HepG2 (cell line): ENCODE data around the gene KRCC1. TPM values are rescaled to one million over a fixed set of nuclear protein-coding genes. Genes with fewer than 3 reads are reported as not detected.

Experiments used
- ATAC-seq: fragments of 200-7000 bp; cut with Tn5 transposase; 3 replicates; pipeline ENCODE4 v1.9.1; 2020; ENCODE audit warnings: mild to moderate bottlenecking, moderate library complexity
- BruUV-seq: library from RNA; stranded (reverse); fragments of 400-500 nt; replicated peaks from 2 replicates; lab custom pipeline; 2021; lab: Mats Ljungman, UMichigan
- CTCF ChIA-PET: fragments of 300-600 bp; formaldehyde crosslinking; extraction: SDS; loops from one replicate; lab custom pipeline; 2021; ENCODE audit warnings: low total read pairs, inconsistent platforms, low intra/inter-chr PET ratio; lab: Yijun Ruan, JAX
- POLR2A ChIA-PET: fragments of 350-600 bp; sonication (Branson Sonifier 250); formaldehyde crosslinking; loops from one replicate; lab custom pipeline; 2020; ENCODE audit warnings: antibody characterized with exemption, inconsistent platforms; lab: Yijun Ruan, JAX
- DNase-seq: peaks from one replicate; pipeline ENCODE4 v3.0.0-alpha.2; 2015; ENCODE audit warnings: low spot score
- FAIRE-seq: peaks from 3 replicates; lab custom pipeline; 2011; peaks lifted over from hg19 to GRCh38; lab: Jason Lieb, UNC
- H2AFZ ChIP-seq: one replicate; pipeline ENCODE4 v1.6.1; 2011; ENCODE audit warnings: low read length, inconsistent platforms
- H3K27ac ChIP-seq: fragments of 300-600 bp; 3 replicates; pipeline ENCODE4 v1.8.0; 2011; ENCODE audit warnings: mixed run types, mild to moderate bottlenecking, mixed read lengths, low read length, inconsistent platforms; ENCODE audit not compliant: insufficient read depth; ENCODE audit errors: extremely low read length
- H3K27me3 ChIP-seq, 2 experiments: fragments of 200-600 bp in 1 of 2; 2 replicates in 1 of 2; 3 replicates in 1 of 2; pipeline versions ENCODE4 v1.6.0 to v1.8.0; 2011; ENCODE audit warnings: low read length in 2 of 2, mild to moderate bottlenecking in 2 of 2, moderate library complexity in 2 of 2, inconsistent platforms in 1 of 2; ENCODE audit not compliant: insufficient read depth in 2 of 2, control insufficient read depth in 1 of 2
- H3K36me3 ChIP-seq, 2 experiments: fragments of 200-600 bp in 1 of 2; replicated peaks in 1 of 2; 2 replicates in 1 of 2; 3 replicates in 1 of 2; pipeline versions ENCODE4 v1.5.1 to v1.8.0; 2011; ENCODE audit warnings: low read length in 2 of 2, inconsistent platforms in 1 of 2; ENCODE audit not compliant: insufficient read depth in 2 of 2, control insufficient read depth in 1 of 2
- H3K4me1 ChIP-seq: 2 replicates; pipeline ENCODE4 v1.5.1; 2012; ENCODE audit warnings: low read length, inconsistent platforms; ENCODE audit not compliant: insufficient read depth
- H3K4me2 ChIP-seq: 2 replicates; pipeline ENCODE4 v1.6.0; 2011; ENCODE audit warnings: low read depth, low read length, inconsistent platforms
- H3K4me3 ChIP-seq, 3 experiments: fragments of 200-600 bp in 1 of 3; sonication (generic), shearing (Covaris generic) in 1 of 3; replicated peaks in 1 of 3; 2 replicates each; pipeline ENCODE4 v1.5.1; 2011 to 2016; ENCODE audit warnings: low read length in 3 of 3, inconsistent platforms in 2 of 3, low read depth in 2 of 3, mild to moderate bottlenecking in 2 of 3, control low read depth in 1 of 3, mixed read lengths in 1 of 3; ENCODE audit not compliant: insufficient read depth in 1 of 3
- H3K79me2 ChIP-seq: one replicate; pipeline ENCODE4 v1.6.1; 2011; ENCODE audit warnings: low read length, inconsistent platforms; ENCODE audit not compliant: insufficient read depth
- H3K9ac ChIP-seq: 2 replicates; pipeline ENCODE4 v1.6.0; 2011; ENCODE audit warnings: mild to moderate bottlenecking, low read depth, low read length, inconsistent platforms; ENCODE audit not compliant: insufficient read depth
- H3K9me3 ChIP-seq: 2 replicates; pipeline ENCODE4 v1.5.1; 2012; ENCODE audit warnings: mild to moderate bottlenecking, low read length
- H4K20me1 ChIP-seq: 2 replicates; pipeline ENCODE4 v1.6.0; 2011; ENCODE audit warnings: inconsistent platforms, mild to moderate bottlenecking, low read length, moderate library complexity; ENCODE audit not compliant: insufficient read depth
- CHD2 ChIP-seq: IDR thresholded peaks from 2 replicates; pipeline ENCODE4 v1.6.1; 2011; ENCODE audit warnings: low read depth, low read length, improper control_type of control experiment
- DZIP1 ChIP-seq: sonication (generic); formaldehyde crosslinking; IDR thresholded peaks from 2 replicates; pipeline ENCODE4 v1.5.0; 2020; ENCODE audit warnings: mild to moderate bottlenecking, missing genetic modification reagents
- FLYWCH1 ChIP-seq: sonication (generic); formaldehyde crosslinking; IDR thresholded peaks from 2 replicates; pipeline ENCODE4 v1.8.1; 2023; ENCODE audit warnings: mild to moderate bottlenecking, missing genetic modification reagents
- FOSL1 ChIP-seq: sonication (generic); formaldehyde crosslinking; IDR thresholded peaks from 2 replicates; pipeline ENCODE4 v1.9.0; 2021; ENCODE audit warnings: missing genetic modification reagents, borderline replicate concordance
- HIVEP1 ChIP-seq: sonication (generic); formaldehyde crosslinking; IDR thresholded peaks from 2 replicates; pipeline ENCODE4 v1.4.0; 2020; ENCODE audit warnings: mild to moderate bottlenecking, missing genetic modification reagents
- IKZF1 ChIP-seq: fragments of 450-650 bp; IDR thresholded peaks from 2 replicates; pipeline ENCODE4 v1.7.1; 2016
- JARID2 ChIP-seq: sonication (generic); formaldehyde crosslinking; IDR thresholded peaks from 2 replicates; pipeline ENCODE4 v1.8.1; 2023; ENCODE audit warnings: missing genetic modification reagents, inconsistent platforms; ENCODE audit not compliant: insufficient replicate concordance
- KLF11 ChIP-seq: IDR thresholded peaks from 2 replicates; pipeline ENCODE4 v1.6.1; 2016; ENCODE audit warnings: missing compliant biosample characterization
- MAZ ChIP-seq, 2 experiments: sonication (generic) in 1 of 2; formaldehyde crosslinking in 1 of 2; IDR thresholded peaks; 2 replicates each; pipeline versions ENCODE4 v1.5.0 to v1.6.1; 2012 to 2020; ENCODE audit warnings: low read depth in 2 of 2, mild to moderate bottlenecking in 2 of 2, borderline replicate concordance in 1 of 2, improper control_type of control experiment in 1 of 2, low read length in 1 of 2, missing genetic modification reagents in 1 of 2, moderate library complexity in 1 of 2
- MEIS1 ChIP-seq: sonication (generic); formaldehyde crosslinking; IDR thresholded peaks from 2 replicates; pipeline ENCODE4 v1.9.0; 2021; ENCODE audit warnings: mild to moderate bottlenecking, missing genetic modification reagents, moderate library complexity, borderline replicate concordance
- SCMH1 ChIP-seq: sonication (generic); formaldehyde crosslinking; IDR thresholded peaks from 2 replicates; pipeline ENCODE4 v1.9.0; 2021; ENCODE audit warnings: missing genetic modification reagents, mild to moderate bottlenecking, borderline replicate concordance
- SOX13 ChIP-seq, 3 experiments: fragments of 450-650 bp in 1 of 3; sonication (generic) in 1 of 3; formaldehyde crosslinking in 1 of 3; IDR thresholded peaks in 2 of 3; conservative IDR thresholded peaks in 1 of 3; 2 replicates each; pipeline versions ENCODE4 v1.5.0 to v1.6.1; 2016 to 2020; ENCODE audit warnings: antibody characterized with exemption in 1 of 3, mild to moderate bottlenecking in 1 of 3, missing compliant biosample characterization in 1 of 3, missing genetic modification reagents in 1 of 3, moderate library complexity in 1 of 3
- U2AF2 ChIP-seq: fragments of 200-400 bp; formaldehyde crosslinking; IDR thresholded peaks from 2 replicates; pipeline ENCODE4 v1.6.1; 2017; ENCODE audit warnings: low read depth, mild to moderate bottlenecking, low read length
- ZBTB10 ChIP-seq: sonication (generic); formaldehyde crosslinking; IDR thresholded peaks from 2 replicates; pipeline ENCODE4 v1.4.0; 2020; ENCODE audit warnings: missing genetic modification reagents, borderline replicate concordance
- ZNF282 ChIP-seq: fragments of 450-650 bp; IDR thresholded peaks from 2 replicates; pipeline ENCODE4 v1.6.1; 2018; ENCODE audit not compliant: partially characterized antibody
- ZNF335 ChIP-seq: sonication (generic); formaldehyde crosslinking; IDR thresholded peaks from 2 replicates; pipeline ENCODE4 v1.4.0; 2020; ENCODE audit warnings: missing genetic modification reagents
- ZNF383 ChIP-seq: sonication (generic); formaldehyde crosslinking; IDR thresholded peaks from 2 replicates; pipeline ENCODE4 v1.4.0; 2020; ENCODE audit warnings: missing genetic modification reagents, mild to moderate bottlenecking, borderline replicate concordance
- ZNF572 ChIP-seq: sonication (generic); formaldehyde crosslinking; IDR thresholded peaks from 2 replicates; pipeline ENCODE4 v1.5.1; 2020; ENCODE audit warnings: mild to moderate bottlenecking, missing genetic modification reagents
- WGBS: methylation state at CpG from one replicate; pipeline ENCODE4 v1.1.6; 2017; ENCODE audit warnings: low lambda C conversion rate; 5-methylcytosine and 5-hydroxymethylcytosine counted together
- in situ Hi-C: cut with HindIII; loops from 2 replicates; pipeline ENCODE4 v1.10.0; 2017; ENCODE audit warnings: low pct_unique_long_range_greater_than_20kb; ENCODE audit not compliant: extremely low pct_ligation_motif_present
- intact Hi-C: fragments of 100-400 bp; cut with micrococcal nuclease; formaldehyde crosslinking; loops from one replicate; pipeline ENCODE4 v1.10.0; 2022; ENCODE audit not compliant: unreplicated experiment
- polyA plus RNA-seq, 8 experiments: library from polyadenylated mRNA; depleted of rRNA in 3 of 8; stranded (reverse) in 7 of 8; unstranded in 1 of 8; fragments of >200 nt; fragmentation: Illumina TruSeq in 4 of 8; extraction: Trizol in 4 of 8; gene quantifications; 2 replicates each; pipeline versions ENCODE4 v1.2.1 to v1.2.3, GENCODE V29; 2011 to 2016; ENCODE audit warnings: low read depth in 4 of 8, missing spikeins in 1 of 8, mixed read lengths in 1 of 8; ENCODE audit not compliant: insufficient read depth in 1 of 8
- total RNA-seq, 5 experiments: library from RNA; depleted of rRNA; stranded (reverse); fragments of >200 nt; fragmentation: Illumina TruSeq; extraction: Trizol; gene quantifications; 2 replicates each; pipeline ENCODE4 v1.2.3, GENCODE V29; 2016; ENCODE audit warnings: low read depth in 1 of 5

KRCC1 gene
- total and polyA plus RNA-seq, 2 of the 13 experiments (the other 11 are each of a cell fraction or from before 2014, with no cell fraction given): 6.5 to 7.7 TPM

GRCh38 chr2:88028931-88029330 lies 26.7 kb downstream of the KRCC1 start (continued):
- TF ChIP-seq MAZ (IDR thresholded peaks at IDR 0.05; ENCODE audit: borderline replicate concordance, low read depth, low read length) (no peak), MAZ (CRISPR knock-in tag; IDR thresholded peaks at IDR 0.05; ENCODE audit: low read depth) (no peak), MEIS1 (CRISPR knock-in tag) (no peak), FOSL1 (CRISPR knock-in tag) (no peak), ZBTB10 (CRISPR knock-in tag) (no peak), FLYWCH1 (no peak), KLF11 (no peak), ZNF383 (CRISPR knock-in tag) (no peak)
- TF ChIP-seq, all 625 proteins: peak for 0

GRCh38 chr2:88027697-88028389 lies 27.7 kb downstream of the KRCC1 start:
- H3K27me3 ChIP-seq: no peaks in the 10 kb centered on the region
- POLR2A ChIA-PET: interaction anchor here (0.7 kb wide), 1 partner anchor 12 kb away, joined by 3 read pairs; the partner anchor contains the start of gene RNU2-63P
- no peaks in the 10 kb centered on the region for H3K79me2 ChIP-seq
- H3K4me3 ChIP-seq: no peak overlapping the region
- H3K27ac ChIP-seq: no peak overlapping the region
- H4K20me1 ChIP-seq: no peaks in the 10 kb centered on the region
- ATAC-seq (no peak), DNase-seq (no peak), FAIRE-seq (no peak)
- H2AFZ ChIP-seq: no peak overlapping the region
- H3K4me2 ChIP-seq: no peak overlapping the region
- CTCF ChIA-PET: no interaction called here
- in situ Hi-C loops (no loop called here), intact Hi-C loops (no loop called here)
- peaks cover 6% of the 10 kb centered on the region; the same call in 1 of the 2 replicates for H3K4me1 ChIP-seq
- no peak overlapping the region for H3K9ac ChIP-seq
- no peaks in the 10 kb centered on the region for H3K9me3 ChIP-seq
- WGBS: 90% methylated on average over 10 of the region's 10 CpGs
- no peaks in the 10 kb centered on the region for H3K36me3 ChIP-seq
- no TSS peak for BruUV-seq
- no peak for TF ChIP-seq JARID2 (CRISPR knock-in tag)
- no peak for TF ChIP-seq CHD2
- TF ChIP-seq SCMH1 (CRISPR knock-in tag): no peak
- no peak for TF ChIP-seq DZIP1 (CRISPR knock-in tag)
- no peak for TF ChIP-seq HIVEP1 (CRISPR knock-in tag)
- TF ChIP-seq ZNF572: no peak
- no peak for TF ChIP-seq IKZF1
- TF ChIP-seq U2AF2: no peak
- no peak for TF ChIP-seq ZNF282
- TF ChIP-seq ZNF335 (CRISPR knock-in tag): no peak
- TF ChIP-seq SOX13 (IDR thresholded peaks at IDR 0.05): no peak
- TF ChIP-seq SOX13 (CRISPR knock-in tag; conservative IDR thresholded peaks at IDR 0.05 in 1 of 2, IDR thresholded peaks at IDR 0.05 in 1 of 2): no peak
